GM18520 (cell line): ENCODE results near the gene WSCD2.

Experiments
- ATAC-seq: cut with Tn5 transposase; IDR thresholded peaks from one replicate; pipeline ENCODE4 v1.9.1; 2021; ENCODE audit not compliant: unreplicated experiment

WSCD2 gene

DNA sequence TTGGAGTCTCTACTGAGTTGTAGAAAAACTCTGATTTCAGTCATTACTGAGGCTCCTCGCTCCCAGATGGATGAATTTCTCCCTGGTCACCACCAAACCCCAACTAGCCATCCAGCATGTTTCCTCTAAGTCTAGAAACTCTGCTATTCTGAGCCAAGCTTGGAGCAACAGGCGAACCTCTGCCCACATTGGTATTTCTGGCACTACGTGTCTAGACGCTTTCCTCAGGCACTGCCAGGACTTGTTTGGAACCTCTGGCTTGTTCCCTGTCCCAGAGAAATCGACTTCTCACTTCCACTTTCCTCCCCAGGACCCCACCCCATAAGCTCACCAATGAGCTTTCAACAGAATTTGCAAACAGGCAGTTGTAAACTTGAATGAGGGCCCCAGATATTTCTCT lies 27.6 kb downstream of the WSCD2 start:
- no peak for ATAC-seq

DNA sequence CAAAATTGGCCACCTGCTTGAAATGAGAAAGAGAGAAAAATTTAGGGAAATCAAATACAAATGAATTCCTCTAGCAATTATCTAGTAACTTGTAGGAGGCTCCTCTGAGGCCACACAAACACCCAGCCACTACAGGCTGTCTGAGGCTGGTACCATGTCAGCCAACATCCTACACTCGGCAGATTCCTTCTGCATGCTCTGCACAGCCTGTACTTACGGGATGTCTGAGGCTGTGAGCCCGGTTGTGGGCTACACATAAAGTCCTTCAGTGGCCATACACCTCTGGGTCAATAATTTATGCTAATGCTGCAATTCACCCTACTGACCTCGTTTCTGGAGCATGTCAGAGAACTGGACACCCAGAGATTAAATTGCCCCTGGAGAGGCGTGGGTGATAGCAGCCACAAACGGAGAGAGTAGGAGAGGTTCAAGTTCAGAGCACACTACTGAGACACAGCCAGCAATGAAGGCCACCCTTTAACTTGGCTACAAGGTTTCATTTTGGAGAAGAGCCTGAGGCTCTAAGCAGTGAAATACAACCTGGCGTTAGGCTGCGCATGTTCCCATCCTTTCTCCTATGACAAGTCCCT lies 28.9 kb downstream of the WSCD2 start:
- ATAC-seq, result no peak

DNA sequence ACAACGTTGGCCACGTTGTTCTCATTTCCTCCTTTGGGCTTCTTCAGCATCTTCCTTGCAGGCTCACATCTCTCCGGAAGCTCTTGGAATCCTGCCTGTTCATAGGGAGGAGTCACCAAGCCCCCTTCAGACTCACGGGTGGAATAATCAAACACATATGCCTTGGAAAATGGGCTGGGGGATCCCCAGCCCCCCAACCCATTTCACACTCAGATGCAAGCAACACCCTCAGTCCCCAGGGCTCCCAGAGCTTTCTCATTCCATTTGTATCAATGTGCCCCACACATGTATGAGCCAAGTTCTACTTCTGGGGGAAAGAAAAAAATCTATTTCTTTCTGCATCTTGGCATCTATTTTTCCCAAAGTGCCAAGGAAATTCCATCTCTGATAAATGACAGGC lies 33.1 kb downstream of the WSCD2 start:
- no peak for ATAC-seq

DNA sequence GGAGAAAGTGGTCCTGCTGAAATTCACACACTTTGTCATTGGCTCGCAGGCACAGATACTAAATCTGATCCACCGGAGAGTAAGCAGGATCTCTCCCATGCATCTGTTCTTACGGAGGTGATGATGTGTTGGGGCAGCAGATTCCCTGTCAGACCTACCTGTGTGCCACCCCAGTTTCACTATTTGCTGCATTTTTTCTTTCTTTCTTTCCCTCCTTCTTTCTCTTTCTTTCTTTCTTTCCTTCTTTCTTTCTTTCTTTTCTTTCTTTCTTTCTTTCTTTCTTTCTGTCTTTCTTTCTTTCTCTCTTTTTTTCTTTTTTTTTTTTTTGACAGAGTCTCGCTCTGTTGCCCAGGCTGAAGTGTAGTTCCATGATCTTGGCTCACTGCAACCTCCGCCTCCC lies 37.4 kb downstream of the WSCD2 start:
- no peak for ATAC-seq

DNA sequence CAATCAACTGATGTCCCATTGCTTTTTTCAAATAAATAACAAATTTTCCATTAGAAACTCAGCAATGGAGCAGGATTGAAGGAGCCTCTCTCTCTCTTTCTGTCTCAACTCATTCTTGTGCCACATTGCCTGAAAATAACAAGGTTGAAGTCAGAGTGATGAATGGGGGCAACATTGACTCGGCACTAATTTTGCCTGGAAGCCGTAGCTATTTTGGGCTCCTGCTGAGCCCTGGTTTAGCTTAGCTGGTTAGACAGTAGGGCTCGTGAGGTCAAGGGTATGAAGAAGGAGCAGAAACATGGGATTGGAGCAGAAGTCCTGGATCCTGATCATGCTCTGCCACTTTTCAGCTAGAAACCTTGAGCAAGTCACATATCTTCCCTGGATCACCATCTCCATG lies 38.9 kb downstream of the WSCD2 start:
- no peak for ATAC-seq

DNA sequence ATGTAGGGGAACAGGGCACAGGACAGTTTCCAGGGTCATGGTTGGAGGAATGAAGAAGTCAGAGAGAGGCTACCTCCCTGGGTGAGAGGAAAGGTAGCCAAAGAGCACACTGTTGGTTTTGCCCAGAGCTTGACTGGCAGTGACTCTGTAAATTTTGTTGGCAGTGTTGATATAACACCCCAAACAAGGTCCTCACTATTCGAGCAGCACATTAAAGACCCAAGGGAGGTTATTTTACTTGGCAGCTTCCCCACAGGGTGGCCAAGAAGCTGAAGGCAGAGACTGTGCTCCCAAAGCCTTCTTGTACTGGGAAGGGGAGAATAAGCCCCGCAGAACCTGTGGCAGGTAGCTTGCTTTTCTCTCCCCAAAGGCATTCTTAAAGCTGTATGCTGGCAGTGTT lies 40.6 kb downstream of the WSCD2 start:
- ATAC-seq, result no peak

DNA sequence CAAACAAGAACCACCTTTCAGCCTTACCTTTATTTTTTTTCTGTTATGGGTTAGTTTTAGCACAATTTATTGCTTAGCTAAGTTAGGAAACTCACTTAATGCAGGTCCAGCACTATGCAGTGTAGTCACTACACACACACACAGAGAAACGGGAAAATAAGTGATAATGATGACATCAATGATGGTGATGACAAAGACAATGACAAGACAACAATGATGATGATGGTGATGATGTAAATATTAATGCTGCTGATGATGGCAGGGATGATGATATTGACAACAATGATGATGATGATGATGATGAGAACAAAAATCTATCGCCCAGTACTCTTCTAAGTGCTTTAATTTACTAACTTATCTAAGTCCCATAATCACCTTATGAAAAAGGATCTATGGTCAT lies 41.1 kb downstream of the WSCD2 start:
- no peak for ATAC-seq

DNA sequence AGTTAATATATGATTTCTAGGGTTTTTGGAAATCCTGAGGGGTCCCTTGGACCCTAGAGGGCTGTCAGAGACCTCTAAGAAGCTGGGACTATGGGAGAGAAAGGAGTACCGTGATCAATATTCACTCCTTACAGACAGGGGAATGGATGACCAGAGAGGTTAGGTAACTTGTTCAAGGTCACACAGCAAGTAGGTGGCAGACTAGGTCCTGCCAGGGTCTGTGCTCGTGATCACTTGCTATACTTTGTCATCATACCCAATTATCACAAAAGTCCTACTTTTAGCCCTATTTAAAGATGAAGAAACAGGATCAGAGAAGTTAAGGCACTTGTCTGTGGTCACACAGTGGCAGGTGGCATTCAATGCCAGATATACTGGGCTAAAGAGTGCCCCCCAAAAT lies 42.9 kb downstream of the WSCD2 start:
- no peak for ATAC-seq

DNA sequence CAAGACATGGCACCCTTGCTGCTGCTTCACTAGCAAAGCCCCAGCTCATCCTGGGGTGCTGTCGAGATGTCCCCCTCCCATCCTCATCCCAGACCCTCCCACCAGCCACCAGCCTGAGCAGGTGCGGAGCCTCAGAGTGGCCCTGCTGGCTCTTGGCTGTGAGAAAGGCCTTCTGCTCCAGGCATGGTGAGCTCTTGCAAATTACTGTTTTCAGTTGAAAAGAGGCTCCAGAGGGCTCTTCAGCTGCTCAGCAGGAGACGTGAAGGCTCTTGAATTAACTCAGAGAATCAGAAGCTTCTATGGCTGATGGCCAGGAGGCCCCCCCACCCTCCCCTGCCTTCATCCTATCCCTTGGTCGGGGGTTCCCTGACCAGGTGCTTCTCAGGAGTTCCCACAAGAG lies 44.1 kb downstream of the WSCD2 start:
- no peak for ATAC-seq

DNA sequence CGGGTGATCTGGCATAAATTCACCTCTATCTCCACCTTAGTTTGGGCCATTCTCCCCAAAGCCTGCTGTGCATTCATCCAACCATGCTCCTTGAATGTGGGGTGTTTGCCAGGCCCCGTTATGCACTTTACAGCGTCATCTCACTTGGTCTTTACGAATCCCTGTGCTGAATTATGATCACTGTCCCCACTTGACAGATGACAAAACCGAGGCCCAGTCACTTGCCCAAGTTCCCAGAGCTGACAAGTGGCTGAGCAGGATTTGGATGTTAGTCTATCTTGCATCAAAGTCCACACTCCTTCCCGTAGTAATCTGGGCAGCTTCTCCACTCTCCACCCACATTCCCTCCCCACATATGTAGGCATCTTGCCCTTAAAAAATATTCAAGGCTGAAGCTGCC lies 44.8 kb downstream of the WSCD2 start:
- no peak for ATAC-seq

DNA sequence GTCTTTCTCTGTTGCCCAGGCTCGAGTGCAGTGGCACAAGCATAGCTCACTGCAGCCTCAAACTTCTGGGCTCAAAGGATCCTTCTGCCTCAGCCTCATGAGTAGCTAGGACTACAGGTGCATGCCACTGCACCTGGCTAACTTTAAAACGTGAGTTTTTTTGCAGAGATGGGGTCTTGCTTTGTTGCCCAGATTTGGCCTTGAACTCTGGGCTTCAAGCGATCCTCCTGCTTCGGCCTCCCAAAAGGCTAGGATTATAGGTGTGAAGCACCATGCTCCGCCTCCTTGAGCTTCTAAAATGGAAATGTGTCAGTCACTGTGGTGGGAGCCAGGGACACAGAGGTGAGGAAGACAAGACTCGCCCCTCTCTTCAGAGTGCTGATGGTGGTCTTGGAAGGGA lies 45.6 kb downstream of the WSCD2 start:
- no peak for ATAC-seq

DNA sequence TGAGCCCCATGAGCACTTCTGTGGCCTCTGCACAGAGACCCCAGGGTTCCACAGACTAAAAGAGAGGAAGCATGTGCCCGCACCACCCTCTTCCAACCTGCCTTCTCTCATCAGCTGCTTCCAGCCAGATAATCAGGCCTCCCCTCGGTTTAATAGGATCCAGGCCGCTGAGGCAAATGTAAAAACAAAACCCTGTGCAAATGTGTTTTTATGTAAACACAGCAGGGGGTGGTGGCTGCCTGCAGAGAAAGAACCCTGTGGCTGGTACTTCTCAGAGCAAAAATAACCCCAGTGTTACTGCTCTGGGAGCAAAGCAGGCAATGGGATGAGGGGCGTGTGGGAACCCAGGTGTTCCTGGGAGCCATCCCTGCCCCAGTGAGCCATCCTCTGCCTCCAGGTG lies 46.2 kb downstream of the WSCD2 start:
- ATAC-seq, result no peak

DNA sequence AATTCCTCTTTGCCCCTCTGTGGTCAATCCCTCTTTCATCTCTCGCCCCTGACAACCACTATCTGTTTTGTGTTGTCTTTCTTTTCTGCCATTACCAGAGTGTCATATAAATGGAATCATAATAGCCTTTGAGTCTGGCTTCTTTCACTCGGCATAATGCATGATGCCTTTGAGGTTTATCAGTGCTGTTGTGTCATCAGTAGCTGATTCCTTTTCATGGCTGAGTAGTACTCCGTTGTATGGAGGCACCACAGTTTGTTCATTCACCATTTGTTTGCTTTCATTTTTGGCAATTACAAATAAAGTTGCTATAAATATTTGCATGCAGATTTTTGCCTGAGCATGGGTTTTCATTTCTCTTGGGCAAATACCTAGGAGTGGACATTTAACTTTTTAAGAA lies 47.2 kb downstream of the WSCD2 start:
- ATAC-seq, result no peak

DNA sequence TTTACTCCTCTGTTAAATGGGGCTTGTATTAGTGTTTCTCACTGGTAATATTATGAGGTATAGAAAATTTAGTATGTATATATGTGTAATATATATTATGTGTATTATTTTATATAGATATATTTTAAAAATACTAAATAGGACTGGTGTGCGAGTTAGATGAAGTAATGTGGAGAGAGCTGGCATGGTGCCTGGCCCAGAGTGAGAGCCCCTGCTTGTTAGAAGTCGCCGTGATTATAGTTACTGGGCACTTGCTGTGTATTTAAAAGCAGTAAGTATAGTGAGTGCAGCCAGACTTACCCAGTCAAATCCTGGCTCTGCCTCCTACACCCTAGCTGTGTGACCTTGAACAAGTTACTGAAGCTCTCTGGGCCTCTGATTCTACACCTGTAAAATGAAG lies 48.0 kb downstream of the WSCD2 start:
- no peak for ATAC-seq

DNA sequence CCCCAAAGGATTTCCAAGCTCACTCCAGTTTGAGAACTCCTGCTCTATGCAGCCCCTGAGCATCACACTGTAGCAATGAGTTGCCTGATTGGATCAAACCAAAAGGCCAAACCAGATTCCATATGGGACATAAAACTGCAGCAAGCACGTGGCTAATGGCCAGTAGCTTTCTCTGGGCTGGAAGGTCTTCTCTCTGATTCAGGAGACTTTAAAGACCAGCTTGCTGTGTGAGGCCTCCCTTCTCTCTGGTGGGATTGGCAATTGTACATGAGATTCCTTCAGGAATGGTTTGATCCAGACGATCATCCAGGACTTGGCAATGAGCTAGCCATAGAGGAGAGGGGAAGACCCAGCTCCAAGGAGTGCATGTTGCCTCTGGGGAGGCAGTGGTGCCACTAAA lies 50.2 kb downstream of the WSCD2 start:
- ATAC-seq, result no peak

DNA sequence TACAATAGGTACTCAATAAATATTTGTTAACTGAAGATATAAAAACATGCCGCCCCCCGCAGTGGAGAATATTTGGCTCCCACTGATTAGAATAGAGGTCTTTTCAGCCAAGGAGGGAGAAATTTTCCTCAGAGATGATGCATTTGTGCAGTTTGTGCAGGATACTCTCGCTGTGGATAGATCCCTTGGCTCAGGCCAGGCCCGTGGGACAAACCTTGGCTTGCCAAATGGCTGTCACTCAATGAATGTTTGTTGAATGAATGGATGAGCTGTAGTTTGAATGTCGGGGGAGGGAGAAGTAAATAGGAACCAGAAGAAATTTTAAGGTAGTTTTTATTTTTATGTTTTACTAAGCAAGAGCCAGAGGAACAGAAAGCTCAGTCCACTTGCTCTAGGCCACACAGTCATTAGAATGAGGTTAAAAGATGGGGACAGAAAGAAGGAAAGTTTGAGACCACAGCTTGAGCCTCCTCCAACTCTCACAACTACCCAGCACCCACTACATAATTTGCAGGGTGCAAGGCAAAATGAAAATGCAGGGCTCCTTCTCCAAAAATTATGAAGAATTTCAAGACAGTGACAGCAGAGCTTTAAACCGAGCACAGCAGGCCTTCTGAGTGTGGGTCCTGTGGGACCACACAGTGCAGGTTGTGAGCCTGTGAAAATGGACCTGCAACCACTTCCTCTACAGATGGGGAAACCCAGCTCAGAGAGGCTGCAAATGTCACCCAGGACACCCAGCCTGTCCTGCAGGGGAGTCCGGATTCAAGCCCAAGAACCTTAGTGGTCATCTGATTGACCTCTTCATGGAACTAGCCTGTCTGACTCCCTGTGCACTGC lies 51.4 kb downstream of the WSCD2 start:
- no peak for ATAC-seq

DNA sequence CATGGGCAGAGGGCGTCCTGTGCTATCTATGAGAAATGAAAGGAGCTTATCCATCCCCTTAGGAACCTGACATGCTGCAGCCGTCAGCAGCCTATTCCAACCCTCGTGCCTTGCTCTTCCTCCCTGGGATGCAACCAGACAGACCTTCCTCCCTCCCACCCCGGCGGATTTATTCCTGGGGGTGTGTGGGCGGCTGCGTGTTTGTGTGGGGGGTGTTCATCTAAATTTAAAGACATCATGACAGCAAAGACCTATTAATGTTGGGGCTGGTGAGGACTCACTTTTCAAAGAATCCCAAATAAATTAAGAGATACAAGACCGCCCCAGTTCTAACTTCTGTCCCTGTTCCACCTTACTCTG lies 52.0 kb downstream of the WSCD2 start:
- no peak for ATAC-seq

DNA sequence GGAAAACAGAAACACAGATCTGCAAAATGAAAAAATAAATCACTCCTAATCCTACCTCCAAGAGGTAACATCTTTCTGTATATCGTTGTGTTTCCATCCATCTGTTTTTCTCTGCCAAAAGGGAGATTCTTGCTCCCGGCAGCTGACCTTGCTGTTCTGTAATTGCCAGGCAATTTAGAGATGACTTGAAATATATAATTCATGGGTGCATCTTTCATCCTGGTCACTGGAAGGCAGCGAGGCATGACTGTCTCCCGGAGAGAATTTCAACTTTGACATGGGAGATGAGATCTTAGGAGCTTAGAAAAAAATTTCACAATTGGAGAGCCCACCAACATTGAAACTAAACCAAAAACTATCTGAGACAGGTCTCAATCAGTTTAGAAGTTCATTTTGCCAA lies 53.0 kb downstream of the WSCD2 start:
- ATAC-seq, result no peak

DNA sequence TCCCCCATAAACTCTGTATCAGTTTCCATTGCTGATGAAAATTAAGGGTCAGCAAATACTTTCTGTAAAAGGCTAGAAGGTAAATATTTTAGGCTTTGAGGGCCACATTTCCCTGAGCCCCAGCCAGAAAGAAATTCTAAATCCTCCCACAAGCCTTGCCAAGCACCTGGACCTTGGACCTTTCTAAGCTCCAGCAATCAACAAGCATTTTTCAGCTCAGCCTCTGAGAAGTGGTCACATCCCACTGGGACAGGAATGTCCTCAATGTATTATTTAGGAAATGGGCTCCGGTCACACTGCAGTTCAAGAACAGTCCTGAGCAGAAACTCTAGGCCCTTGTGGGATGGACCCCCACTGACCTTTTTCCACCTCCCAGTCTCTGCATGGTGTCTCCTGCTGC lies 55.9 kb downstream of the WSCD2 start:
- no peak for ATAC-seq

DNA sequence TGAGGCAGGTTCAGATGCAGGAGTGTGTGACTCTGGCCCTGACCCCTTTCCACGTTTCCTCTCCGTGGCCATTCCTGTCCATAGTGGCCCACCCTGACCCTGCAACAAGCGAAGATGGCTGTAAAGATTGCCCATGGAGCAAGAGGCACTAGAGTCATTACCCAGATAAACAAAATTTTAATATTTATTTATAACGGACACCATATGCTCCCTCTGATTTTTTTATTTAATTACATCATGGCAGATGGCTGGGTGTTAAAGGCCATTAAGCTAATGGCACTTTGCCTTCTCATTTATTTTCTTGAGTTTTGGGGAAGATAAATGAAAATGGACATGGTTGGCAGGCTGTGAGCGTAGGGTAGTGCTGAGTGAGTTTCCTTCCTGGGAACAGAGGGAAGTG lies 58.7 kb downstream of the WSCD2 start:
- no peak for ATAC-seq

DNA sequence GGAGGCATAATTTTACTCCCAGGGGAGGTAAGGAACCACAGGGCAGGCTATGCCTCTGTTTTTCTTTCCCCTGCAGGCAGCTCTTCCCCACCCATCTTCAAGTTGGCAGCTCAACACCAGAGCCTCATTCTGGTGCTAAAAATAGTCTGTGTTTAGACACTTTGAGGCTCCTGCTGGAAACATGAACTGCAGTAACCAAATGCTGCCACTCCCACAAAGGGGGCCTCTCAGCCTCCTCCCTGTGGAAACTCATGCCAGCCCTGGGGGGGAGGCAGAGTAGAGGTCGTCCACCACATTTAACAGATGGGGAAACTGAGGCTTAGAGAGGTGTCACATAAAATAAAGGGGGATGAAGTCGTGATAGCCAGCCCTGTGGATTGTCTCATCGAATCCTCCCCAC lies 61.4 kb downstream of the WSCD2 start:
- ATAC-seq, result no peak

DNA sequence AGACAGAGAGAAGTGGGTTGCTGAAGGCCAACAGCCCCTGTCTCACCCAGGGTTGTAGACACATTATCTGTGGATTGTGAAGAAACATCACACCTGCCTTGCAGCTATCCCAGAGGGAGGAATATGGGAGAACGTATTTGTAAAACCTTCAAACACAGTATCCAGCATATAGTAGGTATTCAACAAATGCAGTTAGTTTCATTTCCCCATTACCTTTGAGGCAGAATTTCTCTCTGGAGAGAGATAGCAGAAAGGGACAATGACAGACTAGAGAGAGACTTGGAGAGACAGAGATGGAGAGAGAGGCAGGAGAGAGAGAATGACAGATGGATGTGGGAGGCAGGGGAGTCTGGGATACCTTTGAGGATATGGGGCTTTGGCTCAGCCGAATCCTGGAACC lies 62.0 kb downstream of the WSCD2 start:
- ATAC-seq, result no peak

DNA sequence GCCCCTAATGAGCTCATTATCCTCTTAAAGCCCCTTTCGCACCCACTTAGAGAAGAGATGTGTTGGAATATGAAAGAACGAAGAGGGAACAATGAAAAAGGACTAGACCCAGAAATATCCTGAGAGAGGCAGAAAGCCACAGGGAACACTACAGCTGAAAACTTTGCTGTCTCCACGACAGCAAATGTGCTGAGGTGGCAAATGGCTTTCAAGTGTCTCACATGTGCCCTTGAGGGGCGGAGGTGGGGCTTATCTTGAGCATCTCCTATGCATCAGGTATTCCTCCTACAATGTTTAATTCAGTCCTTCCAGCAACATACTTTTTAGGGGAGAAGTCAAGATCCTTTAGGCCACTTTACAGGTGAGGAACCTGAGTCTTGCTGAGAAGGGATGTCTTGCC lies 62.9 kb downstream of the WSCD2 start:
- no peak for ATAC-seq
